Measurements from ENCODE around the gene C11orf21. TPM values are rescaled to one million over a fixed set of nuclear protein-coding genes. Genes with fewer than 3 reads are reported as not detected.
"Not testable (repeated sequence)": the region's sequence is repeated elsewhere in the genome, so short reads cannot be mapped to it uniquely, and the experiment has no call there.

C11orf21 gene
- total and polyA plus RNA-seq, 2 experiments from 2014 or later = not detected

DNA sequence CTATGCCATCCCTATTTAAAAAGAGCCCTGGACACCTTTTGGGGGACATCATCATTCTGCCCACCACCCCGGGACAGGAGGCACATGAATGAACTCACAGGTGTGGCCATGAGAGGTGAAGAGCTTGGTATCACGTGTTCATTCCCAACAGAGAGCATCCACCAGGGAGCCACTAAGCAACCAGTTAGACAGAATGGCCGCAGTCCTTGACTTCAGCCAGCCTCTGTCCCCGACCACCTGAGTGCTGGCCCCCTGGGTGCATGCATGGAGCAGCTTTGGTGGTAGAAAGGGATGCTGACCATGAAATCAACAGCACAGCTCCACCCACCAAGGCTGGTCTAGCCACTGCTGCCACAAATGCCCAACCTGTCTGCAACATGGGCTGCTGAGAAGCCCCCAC, 44.3 kb upstream of the C11orf21 start:
- Histone ChIP-seq H3K9ac (no peak overlapping the region), H4K20me1 (ENCODE audit: insufficient read depth) (no peaks in the 10 kb centered on the region), H3K4me3 (no peak overlapping the region), H3K4me2 (ENCODE audit: unreplicated experiment) (no peak overlapping the region), H3F3A (ENCODE audit: insufficient read depth) (peaks cover 9% of the 10 kb centered on the region), H3K36me3 (ENCODE audit: low read depth) (no peaks in the 10 kb centered on the region), H3K9me3 (ENCODE audit: low read depth) (no peaks in the 10 kb centered on the region), H2AFZ (no peak overlapping the region), H3K27me3 (replicated peaks; ENCODE audit: insufficient read depth) (no peaks in the 10 kb centered on the region), H3K27ac (no peak overlapping the region), H3K79me2 (ENCODE audit: insufficient read depth) (no peaks in the 10 kb centered on the region), H3K4me1 (ENCODE audit: insufficient read depth) (no peaks in the 10 kb centered on the region), H3K9me2 (ENCODE audit: insufficient read depth) (no peaks in the 10 kb centered on the region)
- TF ChIP-seq EZH2phosphoT487 (IDR thresholded peaks at IDR 0.05; ENCODE audit: insufficient read depth, low read depth) (no peak), EZH2 (IDR thresholded peaks at IDR 0.05; ENCODE audit: insufficient read depth, poor library complexity, severe bottlenecking) (no peak)
- DNase-seq = no peak
- in situ Hi-C loops (cut with MboI) = no loop called here
- 30 to 32% methylated on average over 4 of the region's 4 CpGs for WGBS, 2 experiments (ENCODE audit: low coverage in 1 of 2, low lambda C conversion rate in 2 of 2, missing lambda C conversion rate in 2 of 2)

DNA sequence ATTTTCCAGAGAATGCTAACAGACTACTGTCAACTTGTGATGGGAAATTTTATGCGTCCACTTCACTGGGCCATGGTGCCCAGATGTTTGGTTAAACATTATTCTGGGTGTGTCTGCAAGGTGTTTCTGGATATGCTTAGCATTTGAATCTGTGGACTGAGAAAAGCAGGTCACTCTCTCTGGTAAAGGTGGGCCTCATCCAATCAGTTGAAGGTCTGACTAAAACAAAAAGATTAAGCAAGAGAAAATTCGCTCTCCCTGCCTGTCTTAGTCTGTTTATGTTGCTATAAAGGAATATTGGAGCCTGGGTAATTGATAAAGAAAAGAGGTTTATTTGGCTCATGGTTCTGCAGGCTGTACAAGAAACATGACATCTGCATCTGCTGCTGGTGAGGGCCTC, 43.3 kb upstream of the C11orf21 start:
- in situ Hi-C loops (cut with MboI) = no loop called here

DNA sequence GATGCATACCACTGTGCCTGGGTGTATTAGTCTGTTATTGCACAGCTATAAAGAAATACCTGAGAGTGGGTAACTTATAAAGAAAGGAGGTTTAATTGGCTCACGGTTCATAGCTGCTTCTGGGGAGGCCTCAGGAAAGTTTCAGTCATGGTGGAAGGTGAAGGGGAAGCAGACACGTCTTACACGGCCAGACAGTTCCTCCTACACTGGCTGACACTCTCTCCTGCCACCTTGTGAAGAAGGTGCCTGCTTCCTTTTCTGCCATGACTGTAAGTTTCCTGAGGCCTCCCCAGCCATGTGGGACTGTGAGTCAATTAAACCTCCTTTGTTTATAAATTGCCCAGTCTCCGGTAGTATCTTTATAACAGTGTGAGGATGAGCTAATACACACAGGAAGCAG, 41.8 kb upstream of the C11orf21 start:
- no peak overlapping the region for H3K4me2 ChIP-seq (ENCODE audit: unreplicated experiment)
- H4K20me1 ChIP-seq (ENCODE audit: insufficient read depth) = no peaks in the 10 kb centered on the region
- no peaks in the 10 kb centered on the region for H3K9me3 ChIP-seq (ENCODE audit: low read depth)
- no peak overlapping the region for H2AFZ ChIP-seq
- H3K79me2 ChIP-seq (ENCODE audit: insufficient read depth) = no peaks in the 10 kb centered on the region
- no peak for TF ChIP-seq EZH2 (IDR thresholded peaks at IDR 0.05; ENCODE audit: insufficient read depth, poor library complexity, severe bottlenecking)
- no peak for TF ChIP-seq EZH2phosphoT487 (IDR thresholded peaks at IDR 0.05; ENCODE audit: insufficient read depth, low read depth)
- no peak overlapping the region for H3K27ac ChIP-seq
- H3K36me3 ChIP-seq (ENCODE audit: low read depth) = no peaks in the 10 kb centered on the region
- no peaks in the 10 kb centered on the region for H3K4me1 ChIP-seq (ENCODE audit: insufficient read depth)
- DNase-seq = no peak
- no peaks in the 10 kb centered on the region for H3F3A ChIP-seq (ENCODE audit: insufficient read depth)
- H3K4me3 ChIP-seq = no peak overlapping the region
- H3K9ac ChIP-seq = no peak overlapping the region
- no peaks in the 10 kb centered on the region for H3K9me2 ChIP-seq (ENCODE audit: insufficient read depth)
- 63 to 64% methylated on average over 4 of the region's 4 CpGs for WGBS, 2 experiments (ENCODE audit: low coverage in 1 of 2, low lambda C conversion rate in 2 of 2, missing lambda C conversion rate in 2 of 2)
- in situ Hi-C loops (cut with MboI) = no loop called here
- H3K27me3 ChIP-seq (replicated peaks; ENCODE audit: insufficient read depth) = 0 out of 2 replicates have a peak, but pooled peaks cover 5% of the 10 kb centered on the region

More for the DNA sequence above, 43.3 kb upstream of the C11orf21 start:
- Histone ChIP-seq H3F3A (ENCODE audit: insufficient read depth) (peaks cover 9% of the 10 kb centered on the region), H3K36me3 (ENCODE audit: low read depth) (no peaks in the 10 kb centered on the region), H3K9me3 (ENCODE audit: low read depth) (no peaks in the 10 kb centered on the region), H3K27me3 (replicated peaks; ENCODE audit: insufficient read depth) (0 out of 2 replicates have a peak, but pooled peaks cover 4% of the 10 kb centered on the region), H2AFZ (no peak overlapping the region), H3K4me3 (no peak overlapping the region), H3K27ac (no peak overlapping the region), H3K79me2 (ENCODE audit: insufficient read depth) (no peaks in the 10 kb centered on the region), H3K4me1 (ENCODE audit: insufficient read depth) (no peaks in the 10 kb centered on the region), H3K9ac (no peak overlapping the region), H3K4me2 (ENCODE audit: unreplicated experiment) (no peak overlapping the region), H4K20me1 (ENCODE audit: insufficient read depth) (no peaks in the 10 kb centered on the region), H3K9me2 (ENCODE audit: insufficient read depth) (no peaks in the 10 kb centered on the region)
- TF ChIP-seq EZH2phosphoT487 (IDR thresholded peaks at IDR 0.05; ENCODE audit: insufficient read depth, low read depth) (no peak), EZH2 (IDR thresholded peaks at IDR 0.05; ENCODE audit: insufficient read depth, poor library complexity, severe bottlenecking) (no peak)
- DNase-seq = no peak
- 38 to 46% methylated on average over 2 of the region's 2 CpGs for whole genome bisulfite sequencing, 2 experiments (ENCODE audit: low coverage in 1 of 2, low lambda C conversion rate in 2 of 2, missing lambda C conversion rate in 2 of 2)

DNA sequence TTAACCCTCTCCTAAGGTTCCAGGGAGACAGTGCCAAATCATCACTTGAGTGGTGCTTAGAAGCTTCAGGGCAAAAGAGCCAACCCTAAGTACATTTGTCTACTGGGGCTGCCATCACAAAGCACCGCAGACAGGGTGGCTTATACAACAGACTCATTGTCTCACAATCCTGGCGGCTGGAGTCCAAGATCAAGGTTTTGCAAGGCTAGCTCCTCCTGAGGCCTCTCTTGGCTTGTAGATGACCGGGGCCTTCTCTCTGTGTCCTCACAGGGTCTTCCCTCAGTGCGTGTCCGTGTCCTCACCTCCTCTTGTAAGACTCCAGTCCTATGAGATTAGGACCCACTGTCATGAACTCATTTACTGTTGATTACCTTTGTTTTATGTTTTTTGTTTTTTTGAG, 41.3 kb upstream of the C11orf21 start:
- in situ Hi-C loops (cut with MboI) = no loop called here
- no peaks in the 10 kb centered on the region for H3K79me2 ChIP-seq (ENCODE audit: insufficient read depth)
- 56 to 63% methylated on average over 5 of the region's 5 CpGs for WGBS, 2 experiments (ENCODE audit: low coverage in 1 of 2, low lambda C conversion rate in 2 of 2, missing lambda C conversion rate in 2 of 2)
- no peaks in the 10 kb centered on the region for H3K4me1 ChIP-seq (ENCODE audit: insufficient read depth)
- H3K36me3 ChIP-seq (ENCODE audit: low read depth) = no peaks in the 10 kb centered on the region
- H3F3A ChIP-seq (ENCODE audit: insufficient read depth) = no peaks in the 10 kb centered on the region
- H3K9ac ChIP-seq = no peak overlapping the region
- no peak overlapping the region for H3K27ac ChIP-seq
- H3K4me2 ChIP-seq (ENCODE audit: unreplicated experiment) = no peak overlapping the region
- H2AFZ ChIP-seq = no peak overlapping the region
- TF ChIP-seq EZH2phosphoT487 (IDR thresholded peaks at IDR 0.05; ENCODE audit: insufficient read depth, low read depth) (no peak), EZH2 (IDR thresholded peaks at IDR 0.05; ENCODE audit: insufficient read depth, poor library complexity, severe bottlenecking) (no peak)
- no peak overlapping the region for H3K4me3 ChIP-seq
- H3K9me3 ChIP-seq (ENCODE audit: low read depth) = no peaks in the 10 kb centered on the region
- no peaks in the 10 kb centered on the region for H3K9me2 ChIP-seq (ENCODE audit: insufficient read depth)
- 0 out of 2 replicates have a peak, but pooled peaks cover 5% of the 10 kb centered on the region for H3K27me3 ChIP-seq (replicated peaks; ENCODE audit: insufficient read depth)
- no peaks in the 10 kb centered on the region for H4K20me1 ChIP-seq (ENCODE audit: insufficient read depth)
- DNase-seq = peak; percentile 40

DNA sequence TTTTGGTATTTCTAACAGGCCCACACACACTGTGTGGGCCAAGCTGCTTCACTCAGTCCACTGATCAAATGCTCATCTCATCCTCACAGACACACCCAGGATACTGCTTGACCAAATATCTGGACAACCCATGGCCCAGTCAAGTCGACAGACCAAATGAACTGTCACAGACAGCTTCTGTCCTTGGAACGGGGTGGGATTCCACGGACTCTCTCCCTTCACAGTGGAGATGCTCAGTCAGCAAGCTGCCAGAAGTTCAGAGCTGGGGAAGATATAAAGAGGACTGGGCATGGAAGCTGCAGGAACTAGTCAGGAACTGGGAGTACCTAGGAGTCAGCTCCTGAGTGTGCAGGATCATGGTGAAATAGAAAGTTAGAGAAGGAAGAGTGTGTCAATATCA, 40.8 kb upstream of the C11orf21 start:
- H3K9me2 ChIP-seq (ENCODE audit: insufficient read depth) = no peaks in the 10 kb centered on the region
- H3K27ac ChIP-seq = no peak overlapping the region
- H3K9me3 ChIP-seq (ENCODE audit: low read depth) = no peaks in the 10 kb centered on the region
- DNase-seq = no peak
- H3K4me1 ChIP-seq (ENCODE audit: insufficient read depth) = no peaks in the 10 kb centered on the region
- H3K79me2 ChIP-seq (ENCODE audit: insufficient read depth) = no peaks in the 10 kb centered on the region
- TF ChIP-seq EZH2 (IDR thresholded peaks at IDR 0.05; ENCODE audit: insufficient read depth, poor library complexity, severe bottlenecking) = no peak
- TF ChIP-seq EZH2phosphoT487 (IDR thresholded peaks at IDR 0.05; ENCODE audit: insufficient read depth, low read depth) = no peak
- no peak overlapping the region for H3K4me2 ChIP-seq (ENCODE audit: unreplicated experiment)
- no peaks in the 10 kb centered on the region for H4K20me1 ChIP-seq (ENCODE audit: insufficient read depth)
- no peak overlapping the region for H3K4me3 ChIP-seq
- no peak overlapping the region for H2AFZ ChIP-seq
- 35 to 40% methylated on average over 3 of the region's 3 CpGs for WGBS, 2 experiments (ENCODE audit: low coverage in 1 of 2, low lambda C conversion rate in 2 of 2, missing lambda C conversion rate in 2 of 2)
- no peaks in the 10 kb centered on the region for H3F3A ChIP-seq (ENCODE audit: insufficient read depth)
- H3K9ac ChIP-seq = no peak overlapping the region
- H3K36me3 ChIP-seq (ENCODE audit: low read depth) = no peaks in the 10 kb centered on the region
- H3K27me3 ChIP-seq (replicated peaks; ENCODE audit: insufficient read depth) = peaks cover 5% of the 10 kb centered on the region; the same call in 1 of the 2 replicates
- in situ Hi-C loops (cut with MboI) = no loop called here

DNA sequence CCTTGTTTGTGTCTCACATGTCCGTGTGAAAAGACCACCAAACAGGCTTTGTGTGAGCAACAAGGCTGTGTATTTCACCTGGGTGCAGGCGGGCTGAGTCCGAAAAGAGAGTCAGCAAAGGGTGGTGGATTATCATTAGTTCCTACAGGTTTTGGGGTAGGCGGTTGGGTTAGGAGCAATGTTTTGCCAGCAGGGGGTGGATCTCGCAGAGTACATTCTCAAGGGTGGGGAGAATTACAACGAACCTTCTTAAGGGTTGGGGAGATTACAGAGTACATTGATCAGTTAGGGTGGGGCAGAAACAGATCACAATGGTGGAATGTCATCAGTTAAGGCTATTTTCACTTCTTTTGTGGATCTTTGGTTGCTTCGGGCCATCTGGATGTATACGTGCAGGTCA, 37.0 kb upstream of the C11orf21 start:
- H2AFZ ChIP-seq; DNase-seq; H3F3A ChIP-seq (ENCODE audit: insufficient read depth); H4K20me1 ChIP-seq (ENCODE audit: insufficient read depth); H3K4me1 ChIP-seq (ENCODE audit: insufficient read depth); H3K36me3 ChIP-seq (ENCODE audit: low read depth); H3K27ac ChIP-seq; H3K9me3 ChIP-seq (ENCODE audit: low read depth); H3K9ac ChIP-seq; in situ Hi-C loops (cut with MboI); H3K79me2 ChIP-seq (ENCODE audit: insufficient read depth); H3K4me2 ChIP-seq (ENCODE audit: unreplicated experiment); H3K4me3 ChIP-seq; H3K27me3 ChIP-seq (replicated peaks; ENCODE audit: insufficient read depth); H3K9me2 ChIP-seq (ENCODE audit: insufficient read depth): not testable (repeated sequence)
- 64 to 65% methylated on average over 8 of the region's 8 CpGs for WGBS, 2 experiments (ENCODE audit: low coverage in 1 of 2, low lambda C conversion rate in 2 of 2, missing lambda C conversion rate in 2 of 2)

DNA sequence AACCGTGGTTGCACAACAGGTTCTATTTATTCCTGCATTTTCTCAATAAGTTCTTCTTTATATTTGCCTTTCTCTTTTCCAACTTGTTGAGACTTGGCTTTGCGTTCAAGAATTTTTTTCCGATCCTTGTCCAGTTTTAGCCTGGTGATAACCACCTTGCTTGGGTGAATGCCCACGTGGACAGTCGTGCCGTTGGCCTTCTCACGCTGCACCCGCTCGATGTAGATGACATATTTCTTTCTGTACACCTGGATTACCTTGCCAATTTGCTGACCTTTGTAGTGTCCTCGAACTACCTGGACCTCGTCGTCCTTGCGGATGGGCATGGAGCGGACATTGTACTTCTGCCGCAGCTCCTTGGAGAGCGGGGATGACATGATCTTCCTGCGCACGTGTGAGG, 33.6 kb upstream of the C11orf21 start:
- H3K9me2 ChIP-seq (ENCODE audit: insufficient read depth); H4K20me1 ChIP-seq (ENCODE audit: insufficient read depth); H3K4me1 ChIP-seq (ENCODE audit: insufficient read depth); H3F3A ChIP-seq (ENCODE audit: insufficient read depth); H3K27ac ChIP-seq; H3K79me2 ChIP-seq (ENCODE audit: insufficient read depth); H3K4me2 ChIP-seq (ENCODE audit: unreplicated experiment); H3K9me3 ChIP-seq (ENCODE audit: low read depth); DNase-seq; H3K36me3 ChIP-seq (ENCODE audit: low read depth); H3K9ac ChIP-seq; H2AFZ ChIP-seq; in situ Hi-C loops (cut with MboI); H3K27me3 ChIP-seq (replicated peaks; ENCODE audit: insufficient read depth); H3K4me3 ChIP-seq: not testable (repeated sequence)
- 83 to 93% methylated on average over 18 of the region's 18 CpGs for WGBS, 2 experiments (ENCODE audit: low coverage in 1 of 2, low lambda C conversion rate in 2 of 2, missing lambda C conversion rate in 2 of 2)

All from GM23248 (cell line).